Hepatocyte (in vitro differentiated cells): ENCODE data around the gene PRSS27.

Source experiments
- CTCF ChIP-seq: fragments of 200-600 bp; sonication (generic); IDR thresholded peaks from 2 replicates; pipeline ENCODE4 v1.5.1; 2016; ENCODE audit warnings: antibody characterized with exemption, mild to moderate bottlenecking; ENCODE audit not compliant: poor library complexity
- EZH2 ChIP-seq: fragments of 200-600 bp; sonication (generic); IDR thresholded peaks from 2 replicates; pipeline ENCODE4 v1.6.1; 2016; ENCODE audit warnings: antibody characterized with exemption, mild to moderate bottlenecking, borderline replicate concordance
- EZH2phosphoT487 ChIP-seq: fragments of 200-600 bp; sonication (generic); IDR thresholded peaks from one replicate; pipeline ENCODE4 v1.6.1; 2018; ENCODE audit warnings: antibody characterized with exemption, mild to moderate bottlenecking, low read depth, moderate library complexity; ENCODE audit not compliant: unreplicated experiment, severe bottlenecking

GRCh38 chr16:2737895-2738418 lies 17.9 kb upstream of the PRSS27 start:
- no peak for TF ChIP-seq CTCF
- TF ChIP-seq EZH2: no peak
- TF ChIP-seq EZH2phosphoT487: no peak
